HepG2 (cell line): ENCODE measurements around the gene FSCN2. TPM values are rescaled to one million over a fixed set of nuclear protein-coding genes. Genes with fewer than 3 reads are reported as not detected.
A peak's percentile ranks its signal among the peaks of the same experiment; 100 is the strongest.

Experiments used
- CEBPB ChIP-seq: IDR thresholded peaks from 2 replicates; pipeline ENCODE4 v1.6.1; 2011; ENCODE audit warnings: low read depth, low read length, improper control_type of control experiment, borderline replicate concordance
- HNRNPLL ChIP-seq: fragments of 200-400 bp; formaldehyde crosslinking; IDR thresholded peaks from 2 replicates; pipeline ENCODE4 v1.6.1; 2017; ENCODE audit warnings: mild to moderate bottlenecking, low read depth, low read length; ENCODE audit not compliant: poor library complexity, severe bottlenecking
- KDM1A ChIP-seq: IDR thresholded peaks from 2 replicates; pipeline ENCODE4 v1.6.1; 2016; ENCODE audit warnings: missing compliant biosample characterization
- MTA3 ChIP-seq: sonication (generic); formaldehyde crosslinking; IDR thresholded peaks from 2 replicates; pipeline ENCODE4 v1.4.0; 2020; ENCODE audit warnings: missing genetic modification reagents
- NR2F6 ChIP-seq, 2 experiments: IDR thresholded peaks; 2 replicates each; pipeline ENCODE4 v1.6.1; 2016; ENCODE audit warnings: antibody characterized with exemption in 1 of 2, mild to moderate bottlenecking in 1 of 2
- PLRG1 ChIP-seq: fragments of 450-650 bp; conservative IDR thresholded peaks from 2 replicates; pipeline ENCODE4 v1.6.1; 2016
- SRY ChIP-seq: sonication (generic); formaldehyde crosslinking; IDR thresholded peaks from 2 replicates; pipeline ENCODE4 v1.8.0; 2022; ENCODE audit warnings: mild to moderate bottlenecking, missing genetic modification reagents
- ZBTB21 ChIP-seq: sonication (generic); formaldehyde crosslinking; IDR thresholded peaks from 2 replicates; pipeline ENCODE4 v1.4.0; 2020; ENCODE audit warnings: missing genetic modification reagents
- ZBTB38 ChIP-seq: sonication (generic); formaldehyde crosslinking; IDR thresholded peaks from 2 replicates; pipeline ENCODE4 v1.5.1; 2020; ENCODE audit warnings: mild to moderate bottlenecking, missing genetic modification reagents
- ZMYM3 ChIP-seq: sonication (generic); formaldehyde crosslinking; IDR thresholded peaks from 2 replicates; pipeline ENCODE4 v1.5.1; 2020; ENCODE audit warnings: mild to moderate bottlenecking, missing genetic modification reagents
- ZNF224 ChIP-seq: sonication (generic); formaldehyde crosslinking; IDR thresholded peaks from 2 replicates; pipeline ENCODE4 v1.5.0; 2020; ENCODE audit warnings: mild to moderate bottlenecking, missing genetic modification reagents
- ZNF256 ChIP-seq: sonication (generic); formaldehyde crosslinking; conservative IDR thresholded peaks from 2 replicates; pipeline ENCODE4 v1.4.0; 2020; ENCODE audit warnings: missing genetic modification reagents
- ZNF724P ChIP-seq: sonication (generic); formaldehyde crosslinking; IDR thresholded peaks from 2 replicates; pipeline ENCODE4 v1.8.0; 2022; ENCODE audit warnings: missing genetic modification reagents, borderline replicate concordance
- ZSCAN21 ChIP-seq: sonication (generic); formaldehyde crosslinking; IDR thresholded peaks from 2 replicates; pipeline ENCODE4 v1.8.0; 2022; ENCODE audit warnings: mild to moderate bottlenecking, missing genetic modification reagents, moderate library complexity, borderline replicate concordance
- polyA plus RNA-seq, 8 experiments: library from polyadenylated mRNA; depleted of rRNA in 3 of 8; stranded (reverse) in 7 of 8; unstranded in 1 of 8; fragments of >200 nt; fragmentation: Illumina TruSeq in 4 of 8; extraction: Trizol in 4 of 8; gene quantifications; 2 replicates each; pipeline versions ENCODE4 v1.2.1 to v1.2.3, GENCODE V29; 2011 to 2016; ENCODE audit warnings: low read depth in 4 of 8, missing spikeins in 1 of 8, mixed read lengths in 1 of 8; ENCODE audit not compliant: insufficient read depth in 1 of 8
- total RNA-seq, 5 experiments: library from RNA; depleted of rRNA; stranded (reverse); fragments of >200 nt; fragmentation: Illumina TruSeq; extraction: Trizol; gene quantifications; 2 replicates each; pipeline ENCODE4 v1.2.3, GENCODE V29; 2016; ENCODE audit warnings: low read depth in 1 of 5
- TF ChIP-seq, protein P1 (sequence below): IDR thresholded peaks from 2 replicates; pipeline ENCODE4 v1.6.1; 2016; ENCODE audit warnings: control low read depth
- TF ChIP-seq, protein P2 (sequence below): fragments of 450-650 bp; IDR thresholded peaks from 2 replicates; pipeline ENCODE4 v1.6.1; 2016
- TF ChIP-seq, protein P3 (sequence below): sonication (generic); formaldehyde crosslinking; IDR thresholded peaks from 2 replicates; pipeline ENCODE4 v1.5.0; 2020; ENCODE audit warnings: missing genetic modification reagents, mild to moderate bottlenecking, borderline replicate concordance
- TF ChIP-seq, protein P4 (sequence below): sonication (generic); formaldehyde crosslinking; IDR thresholded peaks from 2 replicates; pipeline ENCODE4 v1.4.0; 2020; ENCODE audit warnings: mild to moderate bottlenecking, missing genetic modification reagents
- TF ChIP-seq, protein P5 (sequence below): sonication (generic); formaldehyde crosslinking; IDR thresholded peaks from 2 replicates; pipeline ENCODE4 v1.5.1; 2020; ENCODE audit warnings: mild to moderate bottlenecking, missing genetic modification reagents
- TF ChIP-seq, protein P6 (sequence below): IDR thresholded peaks from 2 replicates; pipeline ENCODE4 v1.6.1; 2016; ENCODE audit warnings: mild to moderate bottlenecking, missing biosample characterization, missing genetic modification reagents
- TF ChIP-seq, protein P7 (sequence below): sonication (generic); formaldehyde crosslinking; IDR thresholded peaks from 2 replicates; pipeline ENCODE4 v1.5.0; 2020; ENCODE audit warnings: mild to moderate bottlenecking, low read depth, missing genetic modification reagents, borderline replicate concordance

The FSCN2 gene
- total and polyA plus RNA-seq, 2 of the 13 experiments (the other 11 are each of a cell fraction or from before 2014, with no cell fraction given): 0.09 TPM; not detected in 1

DNA sequence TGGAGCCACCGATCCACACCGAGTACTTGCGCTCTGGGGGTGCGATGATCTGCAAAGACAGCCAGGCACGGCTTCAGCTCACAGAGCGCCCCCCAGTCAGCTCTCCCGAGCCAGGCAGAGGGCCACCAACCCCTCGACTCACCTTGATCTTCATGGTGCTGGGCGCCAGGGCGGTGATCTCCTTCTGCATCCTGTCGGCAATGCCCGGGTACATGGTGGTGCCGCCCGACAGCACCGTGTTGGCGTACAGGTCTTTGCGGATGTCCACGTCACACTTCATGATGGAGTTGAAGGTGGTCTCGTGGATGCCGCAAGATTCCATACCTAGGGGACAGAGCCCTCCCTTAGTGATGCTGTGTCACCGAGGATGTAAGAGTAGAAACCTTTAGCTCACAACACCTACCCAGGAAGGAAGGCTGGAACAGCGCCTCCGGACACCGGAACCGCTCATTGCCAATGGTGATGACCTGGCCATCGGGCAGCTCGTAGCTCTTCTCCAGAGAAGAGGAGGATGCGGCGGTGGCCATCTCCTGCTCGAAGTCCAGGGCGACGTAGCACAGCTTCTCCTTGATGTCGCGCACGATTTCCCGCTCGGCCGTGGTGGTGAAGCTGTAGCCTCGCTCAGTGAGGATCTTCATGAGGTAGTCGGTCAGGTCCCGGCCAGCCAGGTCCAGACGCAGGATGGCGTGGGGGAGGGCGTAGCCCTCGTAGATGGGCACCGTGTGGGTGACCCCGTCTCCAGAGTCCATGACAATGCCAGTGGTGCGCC lies 17.2 kb upstream of the FSCN2 start (continued):
- TF ChIP-seq, protein P1, sequence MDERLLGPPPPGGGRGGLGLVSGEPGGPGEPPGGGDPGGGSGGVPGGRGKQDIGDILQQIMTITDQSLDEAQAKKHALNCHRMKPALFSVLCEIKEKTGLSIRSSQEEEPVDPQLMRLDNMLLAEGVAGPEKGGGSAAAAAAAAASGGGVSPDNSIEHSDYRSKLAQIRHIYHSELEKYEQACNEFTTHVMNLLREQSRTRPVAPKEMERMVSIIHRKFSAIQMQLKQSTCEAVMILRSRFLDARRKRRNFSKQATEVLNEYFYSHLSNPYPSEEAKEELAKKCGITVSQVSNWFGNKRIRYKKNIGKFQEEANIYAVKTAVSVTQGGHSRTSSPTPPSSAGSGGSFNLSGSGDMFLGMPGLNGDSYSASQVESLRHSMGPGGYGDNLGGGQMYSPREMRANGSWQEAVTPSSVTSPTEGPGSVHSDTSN (CRISPR knock-in tag): no peak
- TF ChIP-seq, protein P2, sequence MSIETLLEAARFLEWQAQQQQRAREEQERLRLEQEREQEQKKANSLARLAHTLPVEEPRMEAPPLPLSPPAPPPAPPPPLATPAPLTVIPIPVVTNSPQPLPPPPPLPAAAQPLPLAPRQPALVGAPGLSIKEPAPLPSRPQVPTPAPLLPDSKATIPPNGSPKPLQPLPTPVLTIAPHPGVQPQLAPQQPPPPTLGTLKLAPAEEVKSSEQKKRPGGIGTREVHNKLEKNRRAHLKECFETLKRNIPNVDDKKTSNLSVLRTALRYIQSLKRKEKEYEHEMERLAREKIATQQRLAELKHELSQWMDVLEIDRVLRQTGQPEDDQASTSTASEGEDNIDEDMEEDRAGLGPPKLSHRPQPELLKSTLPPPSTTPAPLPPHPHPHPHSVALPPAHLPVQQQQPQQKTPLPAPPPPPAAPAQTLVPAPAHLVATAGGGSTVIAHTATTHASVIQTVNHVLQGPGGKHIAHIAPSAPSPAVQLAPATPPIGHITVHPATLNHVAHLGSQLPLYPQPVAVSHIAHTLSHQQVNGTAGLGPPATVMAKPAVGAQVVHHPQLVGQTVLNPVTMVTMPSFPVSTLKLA: no peak
- TF ChIP-seq NR2F6 (IDR thresholded peaks at IDR 0.05) (no peak), NR2F6 (CRISPR knock-in tag; IDR thresholded peaks at IDR 0.05) (no peak), SRY (CRISPR knock-in tag) (no peak), ZNF224 (CRISPR knock-in tag) (0 out of 2 replicates have a peak, but pooled peaks have one; percentile 43), PLRG1 (no peak), ZNF256 (CRISPR knock-in tag) (no peak), CEBPB (no peak), MTA3 (no peak), ZSCAN21 (CRISPR knock-in tag) (peak; percentile 66; the same call in 1 of the 2 replicates), ZBTB21 (CRISPR knock-in tag) (no peak), KDM1A (CRISPR knock-in tag) (no peak), HNRNPLL (no peak), ZNF724P (CRISPR knock-in tag) (no peak), ZBTB38 (CRISPR knock-in tag) (peak; percentile 98), ZMYM3 (CRISPR knock-in tag) (no peak)
- TF ChIP-seq, protein P3, sequence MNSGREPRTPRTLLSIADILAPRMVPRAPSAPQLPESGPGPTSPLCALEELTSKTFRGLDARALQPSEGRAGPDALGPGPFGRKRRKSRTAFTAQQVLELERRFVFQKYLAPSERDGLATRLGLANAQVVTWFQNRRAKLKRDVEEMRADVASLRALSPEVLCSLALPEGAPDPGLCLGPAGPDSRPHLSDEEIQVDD (CRISPR knock-in tag): no peak
- TF ChIP-seq, protein P4, sequence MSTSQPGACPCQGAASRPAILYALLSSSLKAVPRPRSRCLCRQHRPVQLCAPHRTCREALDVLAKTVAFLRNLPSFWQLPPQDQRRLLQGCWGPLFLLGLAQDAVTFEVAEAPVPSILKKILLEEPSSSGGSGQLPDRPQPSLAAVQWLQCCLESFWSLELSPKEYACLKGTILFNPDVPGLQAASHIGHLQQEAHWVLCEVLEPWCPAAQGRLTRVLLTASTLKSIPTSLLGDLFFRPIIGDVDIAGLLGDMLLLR (CRISPR knock-in tag): no peak
- TF ChIP-seq, protein P5, sequence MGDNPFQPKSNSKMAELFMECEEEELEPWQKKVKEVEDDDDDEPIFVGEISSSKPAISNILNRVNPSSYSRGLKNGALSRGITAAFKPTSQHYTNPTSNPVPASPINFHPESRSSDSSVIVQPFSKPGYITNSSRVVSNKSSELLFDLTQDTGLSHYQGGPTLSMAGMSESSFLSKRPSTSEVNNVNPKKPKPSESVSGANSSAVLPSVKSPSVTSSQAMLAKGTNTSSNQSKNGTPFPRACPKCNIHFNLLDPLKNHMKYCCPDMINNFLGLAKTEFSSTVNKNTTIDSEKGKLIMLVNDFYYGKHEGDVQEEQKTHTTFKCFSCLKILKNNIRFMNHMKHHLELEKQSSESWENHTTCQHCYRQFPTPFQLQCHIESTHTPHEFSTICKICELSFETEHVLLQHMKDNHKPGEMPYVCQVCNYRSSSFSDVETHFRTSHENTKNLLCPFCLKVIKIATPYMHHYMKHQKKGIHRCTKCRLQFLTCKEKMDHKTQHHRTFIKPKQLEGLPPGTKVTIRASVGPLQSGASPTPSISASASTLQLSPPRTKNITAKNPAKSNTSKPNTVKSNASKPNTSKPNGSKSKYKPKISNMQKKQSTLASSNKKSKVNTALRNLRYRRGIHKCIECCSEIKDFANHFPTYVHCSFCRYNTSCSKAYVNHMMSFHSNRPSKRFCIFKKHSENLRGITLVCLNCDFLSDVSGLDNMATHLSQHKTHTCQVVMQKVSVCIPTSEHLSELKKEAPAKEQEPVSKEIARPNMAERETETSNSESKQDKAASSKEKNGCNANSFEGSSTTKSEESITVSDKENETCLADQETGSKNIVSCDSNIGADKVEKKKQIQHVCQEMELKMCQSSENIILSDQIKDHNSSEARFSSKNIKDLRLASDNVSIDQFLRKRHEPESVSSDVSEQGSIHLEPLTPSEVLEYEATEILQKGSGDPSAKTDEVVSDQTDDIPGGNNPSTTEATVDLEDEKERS: peak; percentile 59; the same call in 1 of the 2 replicates
- TF ChIP-seq, protein P6, sequence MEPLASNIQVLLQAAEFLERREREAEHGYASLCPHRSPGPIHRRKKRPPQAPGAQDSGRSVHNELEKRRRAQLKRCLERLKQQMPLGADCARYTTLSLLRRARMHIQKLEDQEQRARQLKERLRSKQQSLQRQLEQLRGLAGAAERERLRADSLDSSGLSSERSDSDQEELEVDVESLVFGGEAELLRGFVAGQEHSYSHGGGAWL (CRISPR knock-in tag): 0 out of 2 replicates have a peak, but pooled peaks have one; percentile 10
- TF ChIP-seq, protein P7, sequence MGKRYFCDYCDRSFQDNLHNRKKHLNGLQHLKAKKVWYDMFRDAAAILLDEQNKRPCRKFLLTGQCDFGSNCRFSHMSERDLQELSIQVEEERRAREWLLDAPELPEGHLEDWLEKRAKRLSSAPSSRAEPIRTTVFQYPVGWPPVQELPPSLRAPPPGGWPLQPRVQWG (CRISPR knock-in tag): no peak
